Aortic smooth muscle cell (primary cell): ENCODE data around the gene CUEDC1. TPM values are rescaled to one million over a fixed set of nuclear protein-coding genes. Genes with fewer than 3 reads are reported as not detected.

Source experiments
- total RNA-seq: library from RNA; depleted of rRNA; stranded (reverse); fragments of >200 nt; gene quantifications from 2 replicates; pipeline ENCODE4 v1.2.3, GENCODE V29; 2014

Gene CUEDC1
- total RNA-seq = 11.9 and 14.4 TPM in 2 replicates

GRCh38 chr17:57955183-57955931, at the start of gene CUEDC1:
TSS of gene CUEDC1 (minus strand) at chr17:57955412. CDS start at chr17:57885564, 69,848 bp downstream.

DNA sequence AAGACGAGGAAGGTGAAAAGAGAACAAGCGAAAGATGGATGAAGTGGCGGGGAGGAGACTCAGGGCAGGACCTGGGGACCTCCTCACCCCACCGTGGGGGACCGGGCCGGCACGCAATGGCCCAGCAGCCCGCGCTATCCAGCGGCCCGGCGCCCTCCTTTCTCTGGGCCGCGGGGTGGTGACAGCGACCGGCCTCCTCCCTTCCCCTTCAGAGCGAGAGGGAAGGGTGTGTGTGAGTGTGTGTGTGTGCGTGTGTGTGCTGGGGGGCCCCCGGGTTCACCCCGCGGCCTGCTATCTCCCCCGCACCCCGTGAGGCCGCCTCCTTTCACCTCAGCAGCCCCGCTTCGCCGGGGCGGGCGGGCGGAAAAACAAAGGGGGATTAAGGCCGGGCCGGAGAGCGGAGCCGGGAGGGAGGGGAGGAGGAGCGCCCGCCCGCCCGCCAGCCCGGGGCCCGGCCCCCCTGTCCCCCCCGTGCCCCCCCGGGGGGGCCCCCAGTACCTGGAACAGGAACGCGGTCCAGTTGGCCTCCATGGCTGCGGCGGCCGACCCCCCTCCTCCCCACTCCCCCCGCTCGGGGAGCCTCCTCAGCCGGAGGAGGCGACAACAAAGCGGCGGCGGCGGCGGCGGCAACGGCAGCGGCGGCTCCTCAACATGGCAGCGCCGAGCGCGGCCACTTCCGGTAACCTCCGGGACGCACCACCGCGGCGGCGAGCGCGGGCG, 32.5 kb upstream of the CUEDC1 start, which contains the start of gene VEZF1:
VEZF1 (minus strand) TSS at position 674 of the 720 bp plus-strand sequence; CDS start at position 531, 143 bp downstream.

DNA sequence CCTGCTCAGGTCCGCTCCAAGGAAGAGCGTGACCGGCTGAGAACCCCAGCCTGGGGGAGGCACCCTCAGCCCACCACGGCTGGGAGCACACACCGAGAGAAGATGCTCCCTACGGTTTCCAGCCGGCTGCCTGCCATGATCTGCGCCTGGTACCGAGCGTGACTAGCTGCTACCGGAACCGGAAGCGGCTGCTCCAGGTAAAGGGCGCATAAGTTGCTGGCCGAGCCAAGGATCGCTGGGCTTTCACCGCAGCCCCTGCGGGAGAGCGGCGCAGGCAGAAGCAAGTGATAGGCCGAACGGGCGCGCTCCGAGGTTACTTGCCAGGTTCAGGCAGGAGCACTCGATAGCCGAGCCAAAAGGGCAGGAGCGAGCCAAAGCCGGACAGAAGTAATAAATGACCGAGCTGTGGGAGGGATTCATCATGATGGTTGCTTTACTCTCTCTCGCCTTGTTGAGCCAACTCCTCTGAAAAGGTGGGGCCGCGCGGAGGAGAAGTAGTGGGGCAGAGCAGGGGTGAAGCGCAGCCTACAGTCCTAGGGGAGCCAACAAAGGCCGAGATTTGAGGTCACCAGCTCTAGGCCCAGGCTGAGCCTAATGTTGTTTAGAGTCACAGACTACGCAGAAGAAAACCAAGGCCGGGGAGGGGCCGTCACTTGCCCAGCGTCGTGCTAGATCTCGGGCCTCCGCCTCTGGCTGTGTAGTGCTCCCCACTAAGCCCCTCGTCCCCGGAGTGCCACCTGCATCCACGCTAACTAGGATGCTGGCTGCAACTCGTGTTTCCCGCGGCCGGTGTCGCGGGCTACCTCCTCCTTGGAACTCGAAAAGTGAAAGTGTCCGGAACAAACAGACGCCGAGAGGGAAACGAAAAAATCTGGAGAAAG, 105.1 kb downstream of the CUEDC1 start, which contains the start of gene MRPS23:
MRPS23 (minus strand) TSS at position 171 of the 881 bp plus-strand sequence; CDS start at position 137, 34 bp downstream.

Other genes starting within 250 kb of the CUEDC1 start
- not detected in 2 replicates for gene CCDC182, start 210.1 kb downstream of the CUEDC1 start, total RNA-seq
- 22.1 and 29.3 TPM in 2 replicates for gene MRPS23, start 105.4 kb downstream of the CUEDC1 start, total RNA-seq
- 29.7 and 36.7 TPM in 2 replicates for gene VEZF1, start 32.8 kb upstream of the CUEDC1 start, total RNA-seq
- gene SRSF1, start 51.8 kb upstream of the CUEDC1 start, total RNA-seq = 420 and 544 TPM in 2 replicates
- gene DYNLL2, start 128.0 kb upstream of the CUEDC1 start, total RNA-seq = 19.0 and 25.4 TPM in 2 replicates
- not detected in 2 replicates for gene OR4D1, start 193.0 kb upstream of the CUEDC1 start, total RNA-seq
- not detected in 2 replicates for gene OR4D2, start 211.6 kb upstream of the CUEDC1 start, total RNA-seq
- not detected in 2 replicates for gene EPX, start 237.3 kb upstream of the CUEDC1 start, total RNA-seq